BE2C (cell line): ENCODE data around the gene FAM120A.

Source experiments
- DNase-seq: peaks from one replicate; pipeline ENCODE4 v3.0.0-alpha.2; 2020
- H3K27me3 ChIP-seq: fragments of 250-450 bp; sonication (Bioruptor Pico); 2 replicates; pipeline ENCODE4 v1.5.1; 2020; ENCODE audit warnings: mild to moderate bottlenecking
- H3K36me3 ChIP-seq: fragments of 250-450 bp; sonication (Bioruptor Pico); 2 replicates; pipeline ENCODE4 v1.5.1; 2020; ENCODE audit warnings: mild to moderate bottlenecking
- H3K4me1 ChIP-seq: fragments of 250-450 bp; sonication (Bioruptor Pico); 2 replicates; pipeline ENCODE4 v1.5.1; 2020
- H3K4me3 ChIP-seq: 2 replicates; pipeline ENCODE4 v1.5.1; 2011; ENCODE audit warnings: low read depth, low read length
- H3K9me3 ChIP-seq: fragments of 250-450 bp; sonication (Bioruptor Pico); 2 replicates; pipeline ENCODE4 v1.5.1; 2020
- TF ChIP-seq, protein P1 (sequence below): IDR thresholded peaks from 2 replicates; pipeline ENCODE4 v1.5.1; 2012; ENCODE audit warnings: mild to moderate bottlenecking, low read depth, low read length

Gene FAM120A

DNA sequence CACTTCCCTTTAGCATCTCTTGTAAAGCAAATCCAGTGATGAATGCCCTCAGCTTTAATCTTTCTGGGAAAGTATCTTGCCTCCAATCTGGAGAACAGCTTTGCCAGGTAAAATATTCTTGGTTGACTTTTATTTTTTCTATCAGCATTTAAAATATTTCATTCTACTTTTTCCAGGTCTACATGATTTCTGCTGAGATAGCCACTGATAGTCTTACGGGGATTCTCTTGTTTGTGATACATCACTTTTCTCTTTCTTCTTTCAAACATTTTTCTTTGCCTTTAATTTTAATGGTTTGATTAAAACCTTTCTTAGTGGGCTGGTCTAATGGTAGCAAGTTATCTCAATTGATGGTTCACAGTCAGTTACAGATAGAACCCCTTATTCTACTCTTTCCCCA, 33.9 kb upstream of the FAM120A start:
- H3K4me3 ChIP-seq = no peak overlapping the region
- no peaks in the 10 kb centered on the region for H3K27me3 ChIP-seq
- H3K9me3 ChIP-seq = no peaks in the 10 kb centered on the region
- TF ChIP-seq, protein P1, sequence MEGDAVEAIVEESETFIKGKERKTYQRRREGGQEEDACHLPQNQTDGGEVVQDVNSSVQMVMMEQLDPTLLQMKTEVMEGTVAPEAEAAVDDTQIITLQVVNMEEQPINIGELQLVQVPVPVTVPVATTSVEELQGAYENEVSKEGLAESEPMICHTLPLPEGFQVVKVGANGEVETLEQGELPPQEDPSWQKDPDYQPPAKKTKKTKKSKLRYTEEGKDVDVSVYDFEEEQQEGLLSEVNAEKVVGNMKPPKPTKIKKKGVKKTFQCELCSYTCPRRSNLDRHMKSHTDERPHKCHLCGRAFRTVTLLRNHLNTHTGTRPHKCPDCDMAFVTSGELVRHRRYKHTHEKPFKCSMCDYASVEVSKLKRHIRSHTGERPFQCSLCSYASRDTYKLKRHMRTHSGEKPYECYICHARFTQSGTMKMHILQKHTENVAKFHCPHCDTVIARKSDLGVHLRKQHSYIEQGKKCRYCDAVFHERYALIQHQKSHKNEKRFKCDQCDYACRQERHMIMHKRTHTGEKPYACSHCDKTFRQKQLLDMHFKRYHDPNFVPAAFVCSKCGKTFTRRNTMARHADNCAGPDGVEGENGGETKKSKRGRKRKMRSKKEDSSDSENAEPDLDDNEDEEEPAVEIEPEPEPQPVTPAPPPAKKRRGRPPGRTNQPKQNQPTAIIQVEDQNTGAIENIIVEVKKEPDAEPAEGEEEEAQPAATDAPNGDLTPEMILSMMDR = no peak
- no peak for DNase-seq
- H3K36me3 ChIP-seq = no peaks in the 10 kb centered on the region
- H3K4me1 ChIP-seq = no peaks in the 10 kb centered on the region

DNA sequence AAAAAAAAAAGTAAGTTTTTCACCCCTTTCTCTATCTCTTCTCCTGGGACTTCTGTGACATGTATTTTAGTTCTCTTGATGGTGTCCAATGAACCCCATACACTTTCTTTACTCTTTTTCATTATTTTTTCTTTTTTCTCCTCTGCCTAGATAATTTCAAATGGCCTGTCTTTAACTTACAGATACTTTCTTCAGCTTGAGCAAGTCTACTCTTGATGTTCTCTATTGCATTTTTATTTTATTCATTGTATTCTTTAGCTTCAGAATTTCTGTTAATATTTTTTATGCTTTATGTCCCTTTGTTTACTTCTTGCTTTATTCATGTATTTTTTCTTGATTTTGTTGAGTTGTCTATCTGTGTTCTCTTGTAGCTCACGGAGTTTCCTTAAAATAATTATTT, 32.5 kb upstream of the FAM120A start:
- Histone ChIP-seq H3K4me1 (no peaks in the 10 kb centered on the region), H3K9me3 (no peaks in the 10 kb centered on the region), H3K4me3 (no peak overlapping the region), H3K36me3 (no peaks in the 10 kb centered on the region), H3K27me3 (no peaks in the 10 kb centered on the region)
- no peak for DNase-seq
- TF ChIP-seq, protein P1 = no peak

DNA sequence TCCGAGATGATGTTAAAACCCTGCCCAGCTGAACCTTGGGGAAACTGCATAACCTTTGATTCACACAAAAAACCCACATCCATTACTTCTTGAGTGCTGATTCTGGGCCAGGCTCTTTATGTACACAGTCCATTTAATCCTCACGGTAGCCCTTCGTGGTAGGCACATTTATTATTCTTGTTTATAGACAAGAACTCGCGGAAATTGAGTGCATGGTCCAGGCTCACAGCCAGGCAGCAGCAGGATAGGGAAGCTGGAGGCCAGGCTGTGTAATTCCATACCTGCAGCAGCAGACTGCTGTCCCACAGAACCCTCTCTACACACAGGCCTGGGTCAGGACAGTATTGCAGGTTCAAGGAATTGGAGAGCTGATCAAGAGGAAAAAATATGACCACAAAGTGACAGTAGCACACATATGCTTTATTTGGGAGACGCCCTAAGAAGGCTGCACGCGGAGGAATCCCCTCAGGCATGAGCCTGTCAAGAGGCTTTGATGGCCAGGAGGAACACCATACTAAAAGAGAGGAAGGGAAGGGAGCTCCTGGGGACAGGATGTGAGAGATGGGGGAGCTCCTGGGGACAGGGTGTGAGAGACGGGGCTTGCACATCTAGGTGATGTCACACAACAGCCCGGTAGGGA, 28.4 kb upstream of the FAM120A start:
- no peak for DNase-seq
- H3K4me1 ChIP-seq = no peaks in the 10 kb centered on the region
- no peak overlapping the region for H3K4me3 ChIP-seq
- no peaks in the 10 kb centered on the region for H3K9me3 ChIP-seq
- TF ChIP-seq, protein P1 = no peak
- no peaks in the 10 kb centered on the region for H3K27me3 ChIP-seq
- H3K36me3 ChIP-seq = no peaks in the 10 kb centered on the region

DNA sequence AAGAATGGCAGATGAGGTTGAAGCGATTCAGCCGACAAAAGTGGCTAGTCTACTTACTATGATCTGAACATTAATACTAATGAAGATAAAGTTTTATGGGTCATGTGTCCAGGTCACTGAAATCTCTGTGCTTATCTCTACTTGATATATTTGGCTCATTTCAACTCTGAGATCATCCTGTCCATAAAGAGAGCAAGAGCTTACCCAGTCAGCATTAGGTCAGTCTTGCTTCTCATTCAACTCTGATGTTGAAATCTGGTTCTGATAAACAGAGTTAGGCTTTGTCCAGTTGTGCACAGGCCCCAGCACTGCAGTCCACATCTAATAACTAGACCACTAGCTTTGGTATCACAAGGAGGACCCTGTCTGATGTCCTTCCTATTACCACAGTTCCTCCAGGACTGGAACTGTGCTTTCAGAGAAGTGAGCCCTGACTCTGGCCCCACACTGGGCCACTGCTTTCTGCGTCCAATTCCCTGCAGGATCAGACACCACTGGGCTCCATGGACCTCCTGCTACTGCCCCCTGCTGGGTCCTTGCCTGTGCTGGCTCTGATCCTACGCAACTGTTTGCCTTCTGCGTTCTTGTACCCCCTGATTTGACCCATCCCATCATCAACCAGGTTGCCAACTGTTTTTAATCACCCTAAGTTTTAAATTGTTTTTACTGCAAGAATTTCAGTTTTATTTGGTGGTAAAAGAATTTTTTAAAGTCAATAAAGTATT, 23.7 kb upstream of the FAM120A start:
- TF ChIP-seq, protein P1 = peak; percentile 55
- DNase-seq = peak; percentile 40
- Histone ChIP-seq H3K9me3 (no peaks in the 10 kb centered on the region), H3K36me3 (no peaks in the 10 kb centered on the region), H3K27me3 (no peaks in the 10 kb centered on the region), H3K4me1 (no peaks in the 10 kb centered on the region), H3K4me3 (no peak overlapping the region)

DNA sequence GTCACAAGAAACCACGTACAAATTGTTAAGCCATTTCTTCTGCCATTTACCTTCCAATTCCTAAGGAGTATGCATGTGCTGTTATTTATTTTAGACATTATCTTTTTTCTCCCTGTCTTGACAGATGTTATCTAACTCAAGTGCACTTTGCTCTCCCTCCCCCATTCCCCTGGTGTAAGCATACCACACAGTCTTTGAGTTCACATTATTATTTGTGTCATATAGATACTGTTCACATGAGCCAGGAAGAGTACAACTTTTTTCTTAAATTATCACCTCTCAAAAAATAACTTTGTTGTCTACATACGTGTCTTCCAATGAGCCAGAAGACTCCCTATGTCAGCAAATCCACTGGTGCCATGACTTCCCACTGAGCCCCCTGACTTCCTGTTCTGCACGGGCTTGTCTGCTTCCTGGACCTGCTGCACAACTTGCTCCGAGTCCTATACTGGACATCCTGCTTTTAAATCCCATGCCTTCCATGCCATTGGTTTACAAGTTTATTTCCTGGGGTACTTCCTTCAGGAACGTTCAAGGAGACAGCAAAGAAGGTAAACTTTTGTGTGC, 19.9 kb upstream of the FAM120A start:
- Histone ChIP-seq H3K27me3 (no peaks in the 10 kb centered on the region), H3K9me3 (no peaks in the 10 kb centered on the region), H3K4me3 (no peak overlapping the region), H3K4me1 (no peaks in the 10 kb centered on the region), H3K36me3 (no peaks in the 10 kb centered on the region)
- TF ChIP-seq, protein P1 = no peak
- DNase-seq = no peak

DNA sequence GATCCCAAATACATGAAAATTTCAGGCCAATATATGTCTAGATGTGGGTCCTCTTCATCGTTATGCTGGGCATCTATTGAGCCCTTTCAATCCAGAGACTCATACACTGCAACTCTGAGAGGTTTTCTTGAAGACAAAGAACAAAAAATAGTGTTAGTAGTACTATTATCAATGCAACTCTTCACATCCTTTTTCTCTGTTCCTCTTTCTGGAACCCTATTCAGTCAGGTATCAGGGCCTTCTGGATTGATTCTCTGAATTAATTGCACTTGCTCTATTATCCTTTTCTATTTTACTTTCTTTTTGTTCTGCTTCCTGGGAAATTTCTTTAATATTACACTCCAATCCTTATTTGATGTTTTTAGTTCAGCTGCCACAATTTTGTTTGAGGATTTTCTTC, 18.5 kb upstream of the FAM120A start:
- DNase-seq = no peak
- Histone ChIP-seq H3K4me3 (no peak overlapping the region), H3K27me3 (no peaks in the 10 kb centered on the region), H3K36me3 (no peaks in the 10 kb centered on the region), H3K9me3 (no peaks in the 10 kb centered on the region), H3K4me1 (no peaks in the 10 kb centered on the region)
- TF ChIP-seq, protein P1 = no peak
